Right ventricle myocardium inferior (tissue), 1 donor: ENCODE results near the gene NSD1. TPM values are rescaled to one million over a fixed set of nuclear protein-coding genes. Genes with fewer than 3 reads are reported as not detected.
"Not testable (repeated sequence)": the region's sequence is repeated elsewhere in the genome, so short reads cannot be mapped to it uniquely, and the experiment has no call there.

Experiments used
- ATAC-seq: fragments of 200-7000 bp; cut with Tn5 transposase; one replicate; pipeline ENCODE4 v1.9.1; 2020; ENCODE audit warnings: mild to moderate bottlenecking, moderate library complexity
- DNase-seq: peaks from one replicate; pipeline ENCODE4 v3.0.0; 2021; ENCODE audit errors: missing footprints
- intact Hi-C: fragments of 100-400 bp; cut with DNase I; formaldehyde crosslinking; loops from one replicate; pipeline ENCODE4 v1.11.0; 2022
- total RNA-seq: library from RNA; stranded (reverse); fragmentation: NEBNext Ultra II Directional; extraction: Animal tissue kit (Norgen Biotek cat#: 25700); gene quantifications from one replicate; pipeline ENCODE4 v1.2.1, GENCODE V29; 2021
- donor health status: DM: no; HTN: yes; CAD: no; lungs with severe emphysema.

NSD1 gene
- total RNA-seq, 1 donor from 2014 or later: 36.1 TPM

- no peak for DNase-seq
- intact Hi-C loops: no loop called here
- no peak for ATAC-seq
Observed at GRCh38 chr5:177249761-177250537, 116.4 kb downstream of the NSD1 start.

DNA sequence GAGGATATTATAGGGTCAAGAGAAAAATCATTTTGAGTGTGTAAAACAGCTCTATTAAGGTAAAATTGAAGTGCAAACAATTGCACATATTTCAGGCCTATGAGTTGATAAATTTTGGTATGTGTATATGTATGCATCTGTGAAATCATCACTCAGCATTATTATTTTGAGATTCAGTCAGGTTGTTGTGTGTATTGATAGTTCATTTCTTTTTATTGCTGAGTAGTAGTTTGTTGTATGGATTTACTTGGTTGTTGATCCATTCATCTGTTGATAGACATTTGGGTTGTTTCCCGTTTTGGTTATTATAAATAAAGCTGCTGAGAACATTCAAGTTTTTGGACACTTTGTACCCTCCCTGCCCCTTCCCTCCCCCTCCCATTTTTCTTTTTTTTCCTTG is 119.7 kb downstream of the NSD1 start:
- ATAC-seq (no peak), DNase-seq (no peak)
- intact Hi-C loops: no loop called here

GRCh38 chr5:177256296-177256695 is 122.7 kb downstream of the NSD1 start:
- ATAC-seq: no peak
- intact Hi-C loops: no loop called here
- no peak for DNase-seq

- intact Hi-C loops, ATAC-seq, DNase-seq: not testable (repeated sequence)
Observed at GRCh38 chr5:177258711-177259110, 125.1 kb downstream of the NSD1 start.

DNA sequence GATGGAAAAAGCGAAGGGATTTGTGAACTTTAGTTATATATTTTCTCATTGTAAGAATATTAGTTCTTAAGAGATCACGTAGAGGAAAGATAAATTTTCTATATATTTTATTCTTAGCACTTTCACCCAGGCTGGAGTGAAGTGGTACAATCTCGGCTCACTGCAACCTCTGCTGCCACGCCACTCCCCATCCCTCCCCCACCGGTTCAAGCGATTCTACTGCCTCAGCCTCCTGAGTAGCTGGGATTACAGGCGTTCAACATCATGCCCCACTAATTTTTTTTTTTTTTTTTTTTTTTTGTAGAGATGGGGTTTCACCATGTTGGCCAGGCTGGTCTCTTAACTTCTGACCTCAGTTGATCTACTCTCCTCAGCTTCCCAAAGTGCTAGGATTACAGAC is 127.4 kb downstream of the NSD1 start:
- ATAC-seq (no peak), DNase-seq (no peak)
- intact Hi-C loops: no loop called here

GRCh38 chr5:177261510-177261909 is 127.9 kb downstream of the NSD1 start:
- ATAC-seq (no peak), DNase-seq (no peak)
- intact Hi-C loops: no loop called here

DNA sequence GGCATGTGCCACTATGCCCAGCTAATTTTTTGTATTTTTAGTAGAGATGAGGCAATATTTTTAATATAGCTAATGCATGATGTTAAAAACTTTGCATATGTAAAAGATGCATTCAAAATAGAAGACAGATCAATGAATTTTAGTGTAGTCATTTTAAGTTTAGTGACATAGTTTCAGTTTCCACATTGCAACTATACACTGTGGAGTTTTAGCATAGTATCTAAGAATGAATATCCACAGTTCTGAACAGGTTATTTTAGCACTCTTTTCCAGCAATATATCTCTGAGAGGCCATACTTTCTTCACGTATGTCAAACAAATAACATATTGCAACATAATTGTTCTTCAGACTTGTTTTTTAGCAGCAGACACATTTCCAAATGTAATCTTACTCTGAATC is 130.6 kb downstream of the NSD1 start:
- DNase-seq: no peak
- intact Hi-C loops: no loop called here
- ATAC-seq: no peak

DNA sequence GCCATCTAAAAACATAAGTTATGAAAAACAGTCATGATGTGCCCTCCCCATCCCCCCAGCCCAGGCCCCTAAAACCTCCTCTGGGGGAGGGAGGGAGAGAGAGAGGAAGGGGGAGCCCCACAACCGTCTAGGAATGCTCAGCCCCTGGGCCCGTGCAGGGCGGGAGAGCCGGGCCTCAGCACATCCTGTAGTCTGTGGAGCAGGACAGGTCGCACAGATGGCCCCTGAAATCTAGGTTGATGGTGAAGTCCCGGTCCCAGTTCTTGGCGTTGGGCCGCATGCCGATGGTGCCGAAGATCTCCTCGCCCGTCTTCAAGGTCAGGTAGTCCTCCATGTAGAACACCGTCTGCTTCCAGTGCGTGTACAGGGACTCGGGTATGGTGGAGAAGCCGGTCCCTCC is 131.8 kb downstream of the NSD1 start:
- intact Hi-C loops: no loop called here
- DNase-seq (no peak), ATAC-seq (peak; percentile 20)

DNA sequence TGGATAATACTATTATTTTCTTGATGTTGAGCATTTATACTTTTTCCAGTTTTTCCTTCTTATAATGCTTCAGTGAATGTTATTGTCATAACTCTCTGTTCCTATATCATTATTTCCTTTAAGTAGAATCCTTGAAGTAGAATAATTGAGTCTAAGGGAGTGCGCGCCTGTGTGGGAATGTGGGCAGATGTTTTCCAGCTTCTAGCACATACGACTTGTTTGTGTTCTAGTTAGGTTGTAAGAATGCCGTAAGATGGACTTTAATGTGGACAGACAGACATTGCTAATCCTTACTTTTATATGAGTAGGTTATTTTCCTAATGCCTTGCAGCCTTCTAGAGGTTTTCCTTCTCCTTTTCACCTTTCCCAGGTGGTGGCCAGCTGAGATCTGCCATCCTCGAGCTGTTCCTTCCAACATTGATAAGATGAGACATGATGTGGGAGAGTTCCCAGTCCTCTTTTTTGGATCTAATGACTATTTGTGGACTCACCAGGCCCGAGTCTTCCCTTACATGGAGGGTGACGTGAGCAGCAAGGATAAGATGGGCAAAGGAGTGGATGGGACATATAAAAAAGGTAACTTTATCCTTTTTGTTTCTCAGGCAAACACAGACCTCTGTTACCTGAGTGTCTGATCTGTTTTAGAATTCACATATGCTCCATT is 135.8 kb downstream of the NSD1 start:
- no peak for ATAC-seq
- intact Hi-C loops: no loop called here
- no peak for DNase-seq

- intact Hi-C loops: no loop called here
- DNase-seq (no peak), ATAC-seq (no peak)
Observed at GRCh38 chr5:177269976-177270375, 136.4 kb downstream of the NSD1 start.

- no peak for DNase-seq
- no peak for ATAC-seq
- intact Hi-C loops: no loop called here
Observed at GRCh38 chr5:177270653-177271052, 137.1 kb downstream of the NSD1 start.

DNA sequence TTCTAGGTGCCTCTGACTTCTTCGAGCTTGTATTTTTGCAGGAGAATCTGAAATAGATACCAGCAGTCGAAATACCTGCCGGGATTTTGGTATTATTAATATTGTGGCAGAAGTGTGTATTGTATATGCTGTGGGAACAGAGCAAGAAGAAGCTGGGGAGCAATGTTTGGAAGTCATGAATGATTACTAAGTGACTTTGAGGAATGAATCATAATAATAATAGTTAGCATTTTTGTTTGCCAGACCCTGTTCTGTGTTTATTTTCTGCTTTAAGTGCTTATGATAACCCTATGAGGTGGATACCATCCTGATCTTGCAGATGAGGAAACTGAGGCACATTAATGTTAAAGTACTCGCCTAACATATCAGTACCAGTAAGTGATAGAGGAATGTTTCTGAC is 137.5 kb downstream of the NSD1 start:
- DNase-seq (no peak), ATAC-seq (no peak)
- intact Hi-C loops: no loop called here

DNA sequence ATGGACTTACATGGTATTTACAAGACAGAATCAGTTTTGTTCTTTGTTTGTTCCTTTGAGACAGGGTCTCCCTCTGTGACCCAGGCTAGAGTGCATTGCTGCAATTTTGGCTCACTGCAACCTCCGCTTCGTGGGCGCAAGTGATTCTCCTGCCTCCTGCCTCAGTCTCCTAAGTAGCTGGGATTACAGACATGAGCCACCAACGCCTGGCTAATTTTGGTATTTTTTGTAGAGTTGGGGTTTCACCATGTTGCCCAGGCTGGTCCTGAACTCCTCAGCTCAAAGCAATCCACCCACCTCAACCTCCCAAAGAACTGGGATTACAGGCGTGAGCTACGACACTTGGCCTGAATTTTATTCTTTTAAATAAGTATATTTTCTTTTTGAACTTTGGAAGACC is 142.3 kb downstream of the NSD1 start:
- intact Hi-C loops: no loop called here
- ATAC-seq: no peak
- no peak for DNase-seq

GRCh38 chr5:177276886-177277285 is 143.3 kb downstream of the NSD1 start:
- DNase-seq (no peak), ATAC-seq (no peak)
- intact Hi-C loops: no loop called here

DNA sequence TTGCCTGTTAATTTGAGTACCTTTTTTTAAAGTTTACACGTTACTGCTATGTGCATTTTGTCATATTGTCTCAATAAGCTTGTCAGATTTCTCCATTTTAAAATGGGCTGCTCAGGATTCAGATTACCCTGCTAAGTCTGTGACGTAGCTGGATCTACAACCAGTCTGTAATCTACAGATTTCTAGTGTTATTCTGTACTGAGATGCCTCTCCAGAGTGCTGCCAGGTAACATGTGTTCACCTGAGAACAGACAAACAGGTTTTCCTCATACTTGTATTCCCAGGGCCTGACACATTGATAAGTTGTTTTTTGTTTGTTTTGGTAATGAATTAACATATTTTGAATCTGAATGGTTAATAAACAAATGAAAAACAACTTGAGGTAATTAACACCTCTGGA is 154.6 kb downstream of the NSD1 start:
- no peak for DNase-seq
- ATAC-seq: no peak
- intact Hi-C loops: no loop called here

DNA sequence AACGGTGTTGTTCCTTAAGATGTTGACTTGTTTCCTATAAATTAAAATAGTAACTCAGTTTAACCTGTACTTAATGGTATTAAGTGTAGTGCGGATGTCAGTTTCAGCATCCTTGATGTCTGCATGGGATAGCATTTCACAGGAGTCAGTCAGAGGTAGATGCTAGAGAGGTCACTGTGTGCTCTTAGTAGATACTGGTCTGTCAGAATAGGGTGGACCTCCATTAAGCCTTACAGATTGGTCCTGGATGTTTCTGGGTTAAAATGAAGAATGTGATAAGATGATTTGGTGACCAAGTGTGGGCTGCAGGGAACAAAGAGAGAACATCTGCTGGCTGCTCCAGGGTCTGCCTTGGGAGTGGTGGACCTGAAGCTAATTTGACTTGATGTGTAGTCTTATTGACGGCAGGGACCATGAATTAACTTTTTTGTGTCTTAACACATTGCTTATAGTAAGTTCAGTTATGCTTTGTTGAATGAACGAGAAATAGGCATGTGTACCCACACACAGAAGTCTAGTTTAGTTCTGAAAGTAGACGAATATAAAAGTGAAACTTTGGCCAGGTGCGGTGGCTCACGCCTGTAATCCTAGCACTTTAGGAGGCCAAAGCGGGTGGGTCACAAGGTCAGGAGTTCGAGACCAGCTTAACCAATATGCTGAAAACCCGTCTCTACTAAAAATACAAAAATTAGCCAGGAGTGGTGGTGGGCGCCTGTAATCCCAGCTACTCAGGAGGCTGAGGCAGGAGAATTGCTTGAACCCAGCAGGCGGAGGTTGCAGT is 157.4 kb downstream of the NSD1 start:
- no peak for ATAC-seq
- intact Hi-C loops: no loop called here
- DNase-seq: no peak

DNA sequence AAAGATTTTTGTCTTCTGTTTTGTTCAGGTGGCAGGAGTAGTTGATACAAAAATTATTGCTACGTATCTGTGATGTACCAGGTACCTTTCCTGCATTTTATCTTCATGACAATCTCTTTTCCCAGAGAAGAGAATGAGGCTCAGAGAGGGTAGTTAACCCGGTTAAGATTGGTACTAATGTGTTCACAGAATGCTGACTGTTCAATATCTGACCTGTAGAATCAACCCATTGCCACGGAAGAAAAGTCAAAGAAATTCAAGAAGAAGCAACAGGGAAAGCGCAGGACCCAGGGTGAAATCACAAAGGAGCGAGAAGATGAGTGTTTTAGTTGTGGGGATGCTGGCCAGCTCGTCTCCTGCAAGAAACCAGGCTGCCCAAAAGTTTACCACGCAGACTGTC is 158.2 kb downstream of the NSD1 start:
- no peak for ATAC-seq
- intact Hi-C loops: no loop called here
- DNase-seq: no peak

- ATAC-seq (peak; percentile 12), DNase-seq (no peak)
- intact Hi-C loops: no loop called here
Observed at GRCh38 chr5:177293819-177294581, 160.4 kb downstream of the NSD1 start.

DNA sequence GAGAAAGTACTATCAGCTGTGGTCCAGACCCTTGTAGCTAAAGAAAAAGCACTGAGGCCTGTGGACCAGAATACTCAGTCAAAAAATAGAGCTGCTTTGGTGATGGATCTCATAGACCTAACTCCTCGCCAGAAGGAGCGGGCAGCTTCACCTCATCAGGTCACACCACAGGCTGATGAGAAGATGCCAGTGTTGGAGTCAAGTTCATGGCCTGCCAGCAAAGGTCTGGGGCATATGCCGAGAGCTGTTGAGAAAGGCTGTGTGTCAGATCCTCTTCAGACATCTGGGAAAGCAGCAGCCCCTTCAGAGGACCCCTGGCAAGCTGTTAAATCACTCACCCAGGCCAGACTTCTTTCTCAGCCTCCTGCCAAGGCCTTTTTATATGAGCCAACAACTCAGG is 161.1 kb downstream of the NSD1 start:
- intact Hi-C loops: no loop called here
- ATAC-seq (peak; percentile 79), DNase-seq (no peak)
